ENCODE measurements around the gene IQSEC2. TPM values are rescaled to one million over a fixed set of nuclear protein-coding genes. Genes with fewer than 3 reads are reported as not detected.
A peak's percentile ranks its signal among the peaks of the same experiment; 100 is the strongest.

The IQSEC2 gene
- total and polyA plus RNA-seq, 2 of the 4 experiments (the other 2 are of a cell fraction): 2.5 to 11.4 TPM

- no peak for TF ChIP-seq CEBPB (IDR thresholded peaks at IDR 0.05; ENCODE audit: low read depth, low read length)
Observed at GRCh38 chrX:53316111-53316859, 34.9 kb upstream of the IQSEC2 start (continued).

GRCh38 chrX:53313728-53314105 is 32.3 kb upstream of the IQSEC2 start:
- no peak overlapping the region; the same call in 1 of the 2 replicates for H3K56ac ChIP-seq (ENCODE audit: extremely low read depth, insufficient read depth, low read length)
- H3K27me3 ChIP-seq (ENCODE audit: control insufficient read depth, insufficient read depth, low read length): peaks cover 17% of the 10 kb centered on the region
- H2AK9ac ChIP-seq (replicated peaks; ENCODE audit: low read depth, low read length, poor library complexity): peak overlapping the region; percentile 51
- H4K5ac ChIP-seq (ENCODE audit: low read depth, low read length): no peak overlapping the region
- H3K18ac ChIP-seq (ENCODE audit: low read depth, low read length): no peak overlapping the region
- H3K9me1 ChIP-seq (ENCODE audit: insufficient read depth, low read length): no peaks in the 10 kb centered on the region
- H2BK15ac ChIP-seq (ENCODE audit: low read depth, low read length): no peak overlapping the region
- ChIA-PET POLR2A (ENCODE audit: unreplicated experiment) (no interaction called here), CTCF (interaction anchor here (0.7 to 1.8 kb wide), 9 partner anchors 11 to 178 kb away, joined by 3 to 7 read pairs (median 4); no protein-coding TSS in a partner anchor)
- H3K4me1 ChIP-seq (ENCODE audit: control insufficient read depth, insufficient read depth, low read length): peaks cover 3% of the 10 kb centered on the region
- H2BK120ac ChIP-seq (ENCODE audit: low read depth, low read length): no peak overlapping the region
- BruUV-seq (replicated peaks): no TSS peak
- peak overlapping the region; percentile 20; the same call in 1 of the 2 replicates for H3K27ac ChIP-seq (ENCODE audit: insufficient read depth, low read length)
- in situ Hi-C loops (cut with MboI; ENCODE audit: low sequenced_read_pairs): loop anchor here (5.0 kb wide), 1 partner anchor 119 kb away; the partner anchor contains the start of gene HSD17B10
- no peaks in the 10 kb centered on the region for H3K36me3 ChIP-seq (ENCODE audit: control insufficient read depth, insufficient read depth, low read length)
- H2BK20ac ChIP-seq (ENCODE audit: low read depth, low read length): no peak overlapping the region; the same call in 1 of the 2 replicates
- H3K79me1 ChIP-seq (ENCODE audit: low read depth in 1 of 2, low read length in 2 of 2): no peaks in the 10 kb centered on the region; a peak in 1 of 4 replicates
- DNase-seq (no peak), ATAC-seq (ENCODE audit: low read depth) (no peak)
- WGBS, 2 experiments (ENCODE audit: extremely low coverage in 2 of 2, insufficient read length in 1 of 2): no CpG with 5 or more reads among the region's 5 CpGs
- H4K20me1 ChIP-seq (ENCODE audit: insufficient read depth, low read length): 0 out of 2 replicates have a peak, but pooled peaks cover 3% of the 10 kb centered on the region
- peak overlapping the region in 1 of 2 experiments; percentile 39; a peak in 1 of 4 replicates for H4K8ac ChIP-seq (ENCODE audit: low read depth in 2 of 2, low read length in 2 of 2)
- peak overlapping the region; percentile 17 for H2AFZ ChIP-seq (replicated peaks; ENCODE audit: low read length, poor library complexity)
- no peak overlapping the region for H3K4me3 ChIP-seq (ENCODE audit: insufficient read depth, low read depth, low read length)
- no peaks in the 10 kb centered on the region for H3K9me3 ChIP-seq (ENCODE audit: control insufficient read depth, insufficient read depth, low read length)
- no peak overlapping the region for H3K4me2 ChIP-seq (ENCODE audit: low read depth, low read length)
- peak overlapping the region; percentile 5; the same call in 1 of the 2 replicates for H3K4ac ChIP-seq (ENCODE audit: low read depth, low read length)
- H3K23ac ChIP-seq (ENCODE audit: low read depth, low read length): no peak overlapping the region
- no peak overlapping the region for H4K91ac ChIP-seq (ENCODE audit: insufficient read depth, low read depth, low read length)
- no peak overlapping the region; the same call in 1 of the 2 replicates for H3K14ac ChIP-seq (replicated peaks; ENCODE audit: low read depth, low read length)
- intact Hi-C loops (cut with micrococcal nuclease): loop anchor here (1.0 to 5.0 kb wide), 2 partner anchors 123 to 169 kb away; no protein-coding TSS in a partner anchor
- peak overlapping the region; percentile 66; the same call in 1 of the 2 replicates for H2AK5ac ChIP-seq (ENCODE audit: low read depth, low read length)
- H3K9ac ChIP-seq (ENCODE audit: low read depth, low read length): no peak overlapping the region
- H2BK5ac ChIP-seq (ENCODE audit: low read depth, low read length, poor library complexity, severe bottlenecking): no peak overlapping the region
- dilution Hi-C loops (cut with HindIII; ENCODE audit: low sequenced_read_pairs, unreplicated experiment): no loop called here
- no peak for TF ChIP-seq POLR2A (IDR thresholded peaks at IDR 0.05; ENCODE audit: low read depth, low read length)
- no peak for TF ChIP-seq MAZ (IDR thresholded peaks at IDR 0.05; ENCODE audit: borderline replicate concordance, low read depth, low read length)
- no peak for TF ChIP-seq NFE2L2 (IDR thresholded peaks at IDR 0.05; ENCODE audit: low read depth, low read length)
- TF ChIP-seq ELK1 (IDR thresholded peaks at IDR 0.05; ENCODE audit: borderline replicate concordance, low read depth, low read length): no peak
- TF ChIP-seq FOS (IDR thresholded peaks at IDR 0.05; ENCODE audit: low read depth, low read length): no peak
- no peak for TF ChIP-seq RCOR1 (IDR thresholded peaks at IDR 0.05; ENCODE audit: insufficient replicate concordance, low read length)
- no peak for TF ChIP-seq RAD21 (IDR thresholded peaks at IDR 0.05; ENCODE audit: low read length)
- no peak for TF ChIP-seq CHD1 (IDR thresholded peaks at IDR 0.05; ENCODE audit: low read depth, low read length)
- no peak for TF ChIP-seq RFX5 (IDR thresholded peaks at IDR 0.05; ENCODE audit: low read depth, low read length)
- no peak for TF ChIP-seq CTCF (conservative IDR thresholded peaks at IDR 0.05; ENCODE audit: low read depth, low read length)
- TF ChIP-seq BHLHE40 (IDR thresholded peaks at IDR 0.05; ENCODE audit: low read depth, low read length): no peak
- TF ChIP-seq MAFK (IDR thresholded peaks at IDR 0.05; ENCODE audit: low read depth, low read length): no peak
- TF ChIP-seq SMC3 (IDR thresholded peaks at IDR 0.05; ENCODE audit: low read depth, low read length): no peak
- TF ChIP-seq CEBPB (IDR thresholded peaks at IDR 0.05; ENCODE audit: low read depth, low read length): no peak
